Stimulated activated naive CD4-positive, alpha-beta T cell (primary cell): ENCODE results near the gene CCDC59.
"Not testable (repeated sequence)": the region's sequence is repeated elsewhere in the genome, so short reads cannot be mapped to it uniquely, and the experiment has no call there.

Experiments used
- DNase-seq, 6 experiments: peaks; one replicate each; lab custom pipeline; 2025; lab: John Stamatoyannopoulos, UW

The CCDC59 gene

DNA sequence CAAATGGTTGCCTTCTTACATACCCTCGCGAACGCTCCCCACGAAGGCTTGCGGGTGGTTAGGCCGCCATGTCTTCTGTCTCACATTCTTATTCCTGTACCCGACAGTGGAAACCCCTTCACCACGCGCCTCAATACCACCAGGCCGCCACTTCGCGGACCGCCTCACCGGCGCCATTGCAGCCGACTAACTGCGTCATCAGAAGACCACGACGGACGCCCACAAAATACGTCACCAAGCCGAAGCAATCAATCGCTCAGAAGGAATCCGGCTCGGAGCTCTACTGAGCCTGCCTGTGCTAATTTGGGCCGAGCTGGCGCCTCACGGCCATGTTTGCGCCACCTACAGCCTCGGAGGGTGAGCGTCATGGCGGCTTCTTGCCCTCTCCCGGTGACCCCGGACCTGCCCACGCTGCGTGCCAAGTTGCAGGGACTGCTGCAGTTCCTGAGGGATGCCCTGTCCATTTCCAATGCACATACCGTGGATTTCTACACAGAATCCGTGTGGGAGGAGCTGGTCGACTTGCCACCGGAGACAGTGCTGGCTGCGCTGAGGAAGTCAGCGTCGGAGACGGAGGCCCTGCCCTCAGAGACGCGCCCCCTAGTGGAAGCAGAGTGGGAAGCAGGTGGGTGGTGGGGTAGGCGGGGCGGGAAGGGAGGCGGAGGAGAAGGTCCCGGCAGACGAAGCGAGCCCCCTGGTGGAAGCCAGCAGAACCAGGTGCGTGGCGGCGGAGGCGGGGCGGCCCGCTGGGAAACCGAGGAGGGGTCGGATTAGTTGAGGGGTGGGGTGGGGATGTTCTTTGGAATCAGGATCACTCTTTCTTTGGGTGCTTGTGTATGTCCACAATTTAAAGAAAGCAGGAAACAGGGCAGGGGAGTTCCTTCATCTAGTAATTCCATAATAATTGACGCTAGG lies at the start of gene CCDC59, which contains the start of gene METTL25:
Gene CCDC59, minus strand, starts transcription at position 188 of the 915 bp plus-strand sequence. Its CDS starts 11 bp downstream, at position 177.
Gene METTL25, plus strand, starts transcription at position 330 of the 915 bp plus-strand sequence. Its CDS starts 37 bp downstream, at position 367.
- peak; percentile 95 to 100 (median 97) for DNase-seq

- no peak for DNase-seq
Observed at GRCh38 chr12:82407481-82407880, 49.3 kb upstream of the CCDC59 start.

GRCh38 chr12:82406651-82407050 lies 48.5 kb upstream of the CCDC59 start:
- DNase-seq = no peak

- DNase-seq = no peak
Observed at GRCh38 chr12:82400819-82401218, 42.6 kb upstream of the CCDC59 start.

GRCh38 chr12:82398879-82399278 lies 40.7 kb upstream of the CCDC59 start:
- no peak for DNase-seq

DNA sequence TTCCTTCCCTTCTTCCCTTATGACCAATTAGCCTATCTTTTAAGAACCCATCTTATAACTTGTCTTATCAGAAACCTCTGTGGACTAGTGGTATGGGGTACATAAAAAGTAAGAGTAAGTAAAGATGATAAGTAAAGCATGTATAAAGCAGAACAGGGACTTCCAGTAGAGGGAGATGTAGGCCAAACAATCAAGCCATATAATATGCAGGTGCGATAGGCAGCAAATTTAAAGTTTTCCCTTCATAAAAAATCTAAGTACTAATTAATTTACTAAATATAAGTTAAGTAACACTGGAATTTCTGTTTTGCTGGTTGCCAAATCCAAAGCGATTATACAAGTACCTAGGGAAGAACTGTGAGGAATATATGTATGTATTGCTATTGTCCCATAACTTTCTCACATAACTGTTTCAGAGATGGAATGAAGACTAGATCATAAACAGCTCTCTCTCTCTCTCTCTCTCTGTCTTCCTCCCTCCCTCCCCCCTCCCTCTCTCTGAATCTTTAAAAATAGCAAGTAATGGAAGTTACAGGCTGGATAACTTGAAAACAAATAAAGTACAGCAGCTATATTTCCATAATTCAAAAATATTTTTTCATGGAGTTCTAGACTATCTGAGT lies 25.9 kb upstream of the CCDC59 start:
- no peak for DNase-seq

- DNase-seq = no peak
Observed at GRCh38 chr12:82378997-82379396, 20.8 kb upstream of the CCDC59 start.

DNA sequence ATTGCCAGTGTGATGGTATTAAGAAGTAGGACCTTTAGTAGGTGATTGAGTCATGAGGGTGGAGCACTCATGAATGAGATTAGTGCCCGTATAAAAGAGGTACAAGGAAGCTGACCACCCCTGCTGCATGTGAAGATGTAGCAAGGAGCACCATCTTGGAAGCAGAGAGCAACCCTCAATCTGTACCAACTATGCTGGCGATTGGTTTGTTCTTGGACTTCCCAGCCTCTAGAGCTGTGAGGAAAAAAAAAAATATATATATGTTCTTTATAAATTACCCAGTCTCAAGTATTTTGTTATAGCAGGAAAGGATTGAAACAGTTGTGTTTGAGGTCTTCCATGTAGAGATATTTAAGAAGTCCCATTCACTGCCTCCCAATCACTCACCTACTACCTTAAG lies 17.0 kb upstream of the CCDC59 start:
- DNase-seq = no peak

DNA sequence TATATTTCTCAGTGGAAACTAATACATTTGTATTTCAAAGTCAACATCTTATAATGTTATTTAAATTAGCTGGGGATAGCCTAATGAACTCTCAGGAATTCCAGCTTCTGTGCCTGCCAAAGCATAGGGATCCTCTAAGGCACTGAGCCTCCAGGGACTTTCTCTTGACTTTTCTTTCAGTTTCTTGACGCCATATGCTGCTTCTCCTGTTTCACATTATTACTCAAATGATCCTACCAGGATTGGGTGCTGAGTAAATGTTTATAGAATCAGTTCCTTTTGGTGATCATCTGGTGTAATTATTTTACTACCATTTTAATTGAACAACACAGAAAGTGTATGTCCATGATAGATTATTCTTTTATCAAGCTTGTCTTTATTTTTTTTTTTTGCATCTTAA lies 8.0 kb upstream of the CCDC59 start:
- DNase-seq = no peak

GRCh38 chr12:82363990-82364389 lies 5.8 kb upstream of the CCDC59 start:
- DNase-seq = no peak

- no peak for DNase-seq
Observed at GRCh38 chr12:82361461-82361915, 3.3 kb upstream of the CCDC59 start.

DNA sequence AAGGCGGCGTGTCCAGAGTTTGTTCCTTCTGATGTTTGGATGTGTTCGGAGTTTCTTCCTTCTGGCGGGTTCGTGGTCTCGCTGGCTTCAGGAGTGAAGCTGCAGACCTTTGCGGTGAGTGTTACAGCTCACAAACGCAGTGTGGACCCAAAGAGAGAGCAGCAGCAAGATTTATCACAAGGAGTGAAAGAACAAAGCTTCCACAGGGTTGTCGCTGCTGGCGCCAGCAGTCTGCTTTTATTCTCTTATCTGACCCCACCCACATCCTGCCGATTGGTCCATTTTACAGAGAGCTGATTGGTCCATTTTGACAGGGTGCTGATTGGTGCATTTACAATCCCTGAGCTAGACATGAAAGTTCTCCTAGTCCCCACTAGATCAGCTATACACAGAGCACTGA lies 2.6 kb upstream of the CCDC59 start:
- DNase-seq = not testable (repeated sequence)

DNA sequence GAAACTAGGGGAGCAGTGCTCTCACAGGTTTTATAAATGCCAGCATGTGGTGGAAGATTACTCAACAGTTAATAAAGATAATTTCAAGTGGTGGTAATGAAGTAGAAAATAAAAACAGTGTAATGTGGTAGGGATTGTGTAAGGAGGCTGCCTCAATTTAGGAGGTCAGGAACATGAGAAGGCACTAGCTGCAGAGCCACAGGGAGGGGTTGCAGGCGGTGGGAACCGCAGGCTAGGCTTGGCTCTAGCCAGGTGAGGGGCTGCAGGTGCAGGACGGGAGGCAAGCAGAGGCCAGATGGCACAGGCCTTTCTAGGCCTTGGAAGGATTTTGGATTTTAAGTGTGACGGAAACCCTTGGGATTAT lies 910 bp upstream of the CCDC59 start:
- no peak for DNase-seq

GRCh38 chr12:82357845-82358199 lies 365 bp downstream of the CCDC59 start:
- no peak for DNase-seq

DNA sequence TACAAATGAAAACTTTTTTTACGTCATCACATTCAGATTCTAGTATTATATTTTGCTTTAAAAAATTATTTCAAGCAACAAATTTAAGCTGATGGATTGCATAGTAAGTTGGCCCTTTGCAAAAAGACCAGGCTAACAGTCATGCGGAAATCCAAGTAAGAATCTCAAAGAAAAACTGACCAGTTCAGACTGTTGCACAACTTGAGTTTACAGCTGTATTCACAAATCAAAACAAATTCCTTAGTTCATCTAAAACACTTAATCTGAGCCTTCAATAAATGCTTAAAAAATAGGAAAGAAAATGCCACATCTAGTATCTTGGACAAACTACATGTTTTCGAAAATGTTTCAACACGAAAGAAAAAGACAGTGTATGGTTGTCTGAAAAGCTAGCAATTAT lies 847 bp downstream of the CCDC59 start:
- no peak for DNase-seq

DNA sequence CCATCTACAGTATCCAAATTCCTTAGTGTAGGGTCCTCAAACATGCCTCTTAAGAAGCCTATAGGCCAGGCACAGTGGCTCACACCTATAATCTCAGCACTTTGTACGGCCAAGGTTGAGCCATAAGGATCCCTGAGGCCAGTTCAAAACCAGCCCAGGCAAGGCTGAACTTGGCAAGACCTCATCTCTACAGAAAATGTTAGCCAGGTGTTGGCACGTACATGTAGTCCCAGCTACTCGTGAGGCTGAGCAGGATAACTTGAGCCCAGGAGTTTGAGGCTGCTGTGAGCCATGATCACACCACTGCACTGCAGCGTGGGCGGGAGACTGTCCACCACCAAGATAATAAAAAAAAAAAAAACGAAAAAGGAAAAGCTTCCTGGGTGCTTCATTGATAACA lies 6.8 kb downstream of the CCDC59 start:
- no peak for DNase-seq

DNA sequence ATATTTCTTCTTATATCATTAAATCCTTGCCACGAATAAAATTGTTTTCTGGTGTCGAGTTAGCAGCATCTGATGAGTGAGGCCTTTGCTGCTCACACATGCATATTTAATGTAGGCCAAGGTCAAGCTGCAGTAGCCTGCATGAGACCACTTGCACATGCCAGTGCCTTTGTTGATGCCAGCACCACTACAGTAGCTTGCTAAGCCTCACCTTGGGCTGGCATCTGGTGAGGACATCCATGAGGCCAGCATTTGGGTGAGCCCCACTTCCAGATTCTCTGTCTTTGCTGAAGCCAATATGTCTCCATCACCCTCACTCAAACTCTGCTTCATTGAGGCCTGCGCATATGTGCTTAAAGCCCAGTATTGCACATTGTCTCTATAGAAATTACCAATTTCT lies 8.0 kb downstream of the CCDC59 start:
- no peak for DNase-seq

DNA sequence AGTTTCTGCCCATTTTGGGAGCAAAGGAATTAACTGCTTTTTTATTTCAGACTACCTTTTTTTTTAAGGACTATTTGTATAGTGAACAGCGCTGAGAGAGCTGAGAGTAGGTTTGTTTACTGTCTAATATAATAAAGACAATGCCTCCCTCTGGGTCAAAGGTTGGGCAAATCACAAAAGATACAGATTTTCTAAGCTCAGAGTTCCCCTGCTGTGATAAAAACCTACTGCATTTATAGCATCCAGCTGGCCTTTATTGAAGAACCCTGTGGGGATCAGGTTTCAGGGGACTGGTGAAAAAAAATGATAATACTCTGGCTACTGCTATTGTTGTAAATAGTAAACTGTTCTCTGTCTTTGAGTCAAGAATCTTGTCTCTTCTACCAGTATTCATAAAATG lies 28.7 kb downstream of the CCDC59 start:
- no peak for DNase-seq

DNA sequence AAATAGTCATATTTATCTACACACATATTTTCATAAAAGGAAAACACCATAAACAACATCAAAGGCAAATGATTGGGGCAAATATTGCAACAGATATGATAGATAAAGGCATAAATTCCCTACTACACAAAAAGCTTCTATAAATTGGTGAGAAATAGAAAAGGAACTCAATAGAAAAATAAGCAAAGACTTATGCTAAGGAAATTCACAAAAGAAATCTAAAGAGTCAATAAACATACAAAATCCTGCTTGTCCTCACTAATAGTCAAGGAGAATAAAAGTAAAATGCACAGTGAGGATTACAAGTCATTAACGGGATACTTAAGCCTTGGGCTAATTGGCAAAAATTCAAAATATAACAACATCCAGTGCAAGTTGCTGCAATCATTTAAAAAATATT lies 30.3 kb downstream of the CCDC59 start:
- DNase-seq = no peak

DNA sequence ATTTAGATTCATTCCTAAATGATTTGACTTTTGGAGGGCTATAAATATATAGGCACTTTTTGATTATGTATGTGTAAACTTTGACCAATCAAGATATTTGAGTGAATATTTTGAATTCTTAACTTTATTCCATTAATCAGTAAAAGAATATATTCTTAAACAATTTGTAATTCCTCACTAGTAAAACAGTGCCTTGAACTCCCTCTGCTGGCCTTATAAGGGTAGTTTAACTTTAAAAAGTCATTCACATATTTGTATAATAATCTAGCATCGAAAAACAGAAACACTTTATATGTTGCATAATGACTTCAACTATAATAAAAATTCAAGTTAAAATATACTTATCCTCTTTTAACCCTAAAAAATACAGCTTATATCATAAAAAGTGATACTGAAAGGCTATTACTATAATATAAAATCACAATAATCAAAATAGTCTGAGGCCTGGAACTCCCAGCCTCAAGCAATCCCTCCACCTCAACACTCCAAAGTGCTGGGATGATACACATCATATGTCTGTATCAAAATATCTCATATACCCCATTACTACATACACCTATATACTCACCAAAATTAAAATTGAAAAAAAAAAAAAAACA lies 31.2 kb downstream of the CCDC59 start:
- DNase-seq = peak in 1 of 6 experiments; percentile 11

GRCh38 chr12:82325540-82326336 lies 32.4 kb downstream of the CCDC59 start:
- DNase-seq = no peak

GRCh38 chr12:82319276-82319675 lies 38.9 kb downstream of the CCDC59 start:
- DNase-seq = no peak
